NCI-H510A treated with DMSO at 0.1 percent for 48 hours (cell line): Measurements from ENCODE around the gene RIMBP2.
A peak's percentile ranks its signal among the peaks of the same experiment; 100 is the strongest.

Source experiments
- DNase-seq: peaks from one replicate; lab custom pipeline; 2025; lab: John Stamatoyannopoulos, UW

The RIMBP2 gene

DNA sequence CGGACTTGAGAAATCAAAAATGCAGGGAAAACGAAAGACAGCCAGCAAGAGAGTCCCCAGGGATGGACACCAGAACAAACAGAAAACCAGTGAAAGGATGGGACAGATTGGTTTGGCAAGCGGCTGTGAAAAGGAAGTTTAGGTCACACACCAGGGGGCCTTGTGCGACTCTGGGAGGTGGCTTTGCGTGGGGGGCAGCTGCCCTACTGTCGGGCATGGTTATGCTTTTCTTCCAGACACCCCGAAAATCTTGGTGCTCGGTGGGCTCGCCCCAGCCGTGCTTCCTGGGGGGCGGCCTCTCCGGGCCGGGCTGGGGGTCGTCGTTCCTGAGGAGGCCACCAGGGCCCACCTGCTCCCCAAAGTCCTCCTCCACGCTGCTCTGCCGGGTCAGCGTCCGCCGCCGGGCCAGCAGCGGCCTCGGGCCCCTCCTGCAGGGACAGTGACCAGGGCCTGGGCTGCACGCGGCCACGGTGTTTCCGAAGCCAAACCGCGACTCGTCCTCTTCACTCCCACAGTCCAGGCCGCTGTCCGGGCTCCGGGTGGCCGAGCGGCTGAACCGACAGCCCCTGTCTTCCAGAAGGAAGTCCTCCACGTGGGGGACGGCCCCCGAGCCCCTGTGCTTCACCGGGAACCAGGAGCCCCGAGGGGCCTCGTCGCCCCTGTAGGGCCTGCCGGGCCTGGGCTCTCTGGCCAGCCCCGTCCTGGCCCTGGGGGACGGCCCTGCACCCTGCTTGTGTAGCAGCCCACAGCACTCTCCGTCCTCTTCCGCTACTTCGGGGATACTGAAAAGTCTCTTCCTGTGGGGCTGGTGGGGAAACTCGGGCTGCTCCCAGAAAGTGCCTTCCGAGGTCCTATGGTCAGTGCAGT lies 291.9 kb downstream of the RIMBP2 start:
- no peak for DNase-seq

DNA sequence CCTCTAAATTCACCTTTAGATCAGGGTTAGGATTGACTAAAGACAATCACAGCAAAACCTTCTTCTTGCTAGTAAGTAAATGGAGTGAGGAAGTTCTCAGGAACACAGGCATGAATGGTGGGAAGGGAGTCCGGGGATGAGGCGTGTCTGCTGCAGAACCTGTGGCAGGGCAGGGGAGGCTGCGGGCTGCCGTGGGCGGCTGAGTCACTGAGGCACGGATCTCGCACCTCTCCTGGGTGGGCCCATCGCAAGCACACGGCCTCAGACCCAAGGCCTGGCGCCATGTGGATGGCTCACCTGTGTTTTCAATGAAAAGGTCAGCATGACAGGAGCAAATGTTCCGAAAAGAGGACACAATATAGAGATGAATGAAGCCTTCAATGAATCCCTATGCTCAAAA lies 293.0 kb downstream of the RIMBP2 start:
- DNase-seq, result no peak

DNA sequence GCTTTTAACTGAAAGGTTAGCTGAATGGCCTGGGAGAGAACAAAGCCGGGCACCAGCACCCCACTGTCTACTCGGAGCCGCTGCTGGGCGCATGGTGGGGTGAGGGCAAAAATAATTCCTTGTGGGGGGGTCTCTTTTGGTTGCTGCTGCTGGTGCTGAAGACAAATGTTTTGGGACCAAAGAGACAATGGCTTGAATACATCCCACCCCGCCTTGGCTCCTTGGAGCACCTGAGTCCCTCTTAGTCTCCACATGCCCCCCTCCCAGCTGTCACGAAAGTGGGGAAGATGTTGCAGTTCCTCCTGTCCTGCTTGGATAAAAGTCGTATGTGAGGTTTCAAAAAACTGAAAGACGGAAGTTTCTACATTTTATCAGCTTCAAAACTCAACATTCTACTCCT lies 293.4 kb downstream of the RIMBP2 start:
- no peak for DNase-seq

DNA sequence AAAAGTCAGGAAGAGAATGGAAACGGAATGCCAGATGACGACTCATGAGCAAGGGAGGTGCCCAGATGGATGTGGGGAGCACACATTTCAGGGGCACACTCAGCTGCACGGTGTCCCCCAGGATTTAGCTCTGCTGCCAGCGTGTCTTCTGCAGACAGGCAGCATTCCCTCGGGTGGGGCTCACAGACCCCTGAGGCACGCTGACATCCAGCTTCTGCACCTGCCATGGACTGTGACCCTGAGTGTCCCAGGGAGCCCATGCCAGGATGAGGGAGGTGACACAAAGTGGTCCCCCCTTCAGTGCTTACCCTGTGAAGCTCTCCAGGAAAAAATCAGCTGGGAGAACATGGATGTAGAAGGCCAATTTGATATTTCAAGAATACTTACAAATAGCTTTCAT lies 294.2 kb downstream of the RIMBP2 start:
- no peak for DNase-seq

DNA sequence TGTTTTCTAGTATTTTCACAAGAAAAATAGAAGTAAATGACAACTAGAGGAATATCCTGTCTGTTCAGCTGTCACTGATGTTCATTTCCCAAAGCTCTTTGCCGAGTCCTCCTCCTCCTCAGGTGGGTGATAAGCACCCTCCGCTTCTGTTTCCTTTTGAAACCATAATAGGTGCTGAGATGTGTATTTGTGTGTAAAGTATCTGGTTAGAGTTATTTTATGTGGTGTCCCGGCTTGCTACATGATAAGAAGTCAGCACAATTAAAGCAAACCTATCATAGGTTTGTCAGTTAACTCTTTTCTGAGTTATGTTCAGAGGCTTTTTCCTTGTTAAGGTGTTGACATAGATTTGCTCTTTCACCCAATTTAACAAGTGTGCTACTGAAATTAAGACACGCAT lies 296.0 kb downstream of the RIMBP2 start:
- DNase-seq, result no peak

DNA sequence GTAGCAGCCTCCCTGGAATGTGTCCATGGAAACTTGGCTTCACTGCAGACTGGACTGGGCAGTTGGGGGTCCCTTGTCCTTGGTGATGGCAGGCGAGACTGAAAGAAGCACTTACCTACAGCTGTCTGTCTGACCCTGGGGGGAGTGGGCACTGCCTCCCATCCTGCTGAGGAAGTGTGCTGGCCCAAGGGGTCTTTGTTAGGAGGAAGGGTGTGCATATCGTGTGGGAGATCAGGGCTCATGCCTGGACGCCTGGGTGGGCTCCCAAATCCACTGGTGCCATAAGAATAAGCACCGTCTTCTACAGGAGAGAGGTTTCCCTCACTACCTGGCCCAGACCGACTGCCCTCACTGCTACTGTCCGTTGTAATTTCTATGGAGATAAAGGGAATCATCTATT lies 297.0 kb downstream of the RIMBP2 start:
- no peak for DNase-seq

DNA sequence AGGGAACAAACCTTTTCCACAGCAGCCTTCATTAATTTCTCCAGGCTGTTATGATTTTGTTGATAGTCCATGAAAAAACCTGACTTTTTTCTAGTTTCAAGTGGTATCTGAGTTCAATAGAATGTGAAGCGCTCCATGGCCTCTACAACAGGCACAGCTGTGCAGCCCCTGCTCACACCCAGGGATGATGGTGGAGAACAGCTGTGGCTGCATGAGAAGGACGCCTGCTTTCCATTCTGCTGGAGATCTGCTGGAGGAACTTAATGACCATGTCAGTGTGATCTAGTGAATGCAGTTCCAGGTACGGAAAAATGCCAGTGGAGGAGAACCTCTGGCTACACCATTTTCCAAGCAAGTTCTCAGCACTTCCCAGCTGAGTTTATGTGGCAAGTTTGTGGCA lies 297.8 kb downstream of the RIMBP2 start:
- DNase-seq, result no peak

DNA sequence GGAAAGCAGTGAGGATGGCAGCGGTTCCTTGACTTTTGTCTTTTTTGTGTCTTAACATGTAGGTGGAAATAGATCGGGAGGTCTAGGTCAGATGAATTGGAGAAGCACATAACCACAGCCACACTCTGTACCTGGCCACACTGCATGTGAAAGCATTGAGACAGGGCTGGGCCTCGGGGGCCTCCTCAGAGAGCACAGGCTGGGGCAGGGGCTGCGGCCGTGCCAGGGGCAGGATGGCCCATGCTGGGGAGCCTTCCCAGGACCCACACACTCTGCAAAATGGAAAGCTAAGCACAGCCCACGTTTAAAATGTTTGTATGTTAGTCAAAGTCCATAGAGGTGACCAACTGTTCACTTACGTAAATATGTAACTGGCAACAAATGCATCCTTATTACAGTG lies 301.7 kb downstream of the RIMBP2 start:
- no peak for DNase-seq

DNA sequence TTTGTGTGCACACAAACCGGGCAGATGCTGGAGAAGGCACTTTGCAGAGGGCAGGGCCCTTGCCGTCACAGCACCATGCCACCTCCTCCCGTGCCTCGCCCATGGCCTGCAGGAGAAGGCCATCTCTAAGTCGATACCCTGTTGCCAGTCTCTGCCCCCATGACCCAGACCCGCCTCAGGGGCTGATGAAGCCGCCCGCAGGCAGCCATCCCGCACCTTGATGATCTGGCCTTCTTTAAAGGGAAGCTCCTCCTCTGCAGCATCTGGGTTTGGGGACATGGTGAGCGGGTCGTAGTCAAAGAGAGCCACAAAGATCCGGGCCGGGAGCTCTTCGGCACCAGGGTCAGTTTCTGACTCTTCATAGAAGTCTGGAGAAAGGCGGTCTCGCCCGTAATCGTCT lies 302.2 kb downstream of the RIMBP2 start:
- DNase-seq, result no peak

DNA sequence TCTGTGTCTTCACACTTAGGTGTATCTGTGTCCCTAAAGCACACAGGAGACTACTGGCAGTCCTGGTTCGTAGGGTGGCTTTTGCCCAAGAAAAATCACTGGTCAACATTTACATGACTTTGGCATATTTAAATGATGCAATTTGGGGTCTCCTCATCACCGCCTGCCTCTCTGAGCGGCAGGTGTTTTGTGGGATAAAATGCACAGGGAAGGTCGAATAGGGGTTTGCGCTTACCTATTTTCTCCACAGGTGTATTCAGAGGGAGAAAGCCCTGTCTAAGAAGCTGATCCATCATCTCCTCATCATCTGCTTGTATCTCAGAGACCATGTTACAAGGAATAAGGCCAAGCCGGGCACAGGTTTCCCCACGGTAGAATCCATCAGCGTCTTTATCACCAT lies 303.7 kb downstream of the RIMBP2 start:
- DNase-seq, result no peak

DNA sequence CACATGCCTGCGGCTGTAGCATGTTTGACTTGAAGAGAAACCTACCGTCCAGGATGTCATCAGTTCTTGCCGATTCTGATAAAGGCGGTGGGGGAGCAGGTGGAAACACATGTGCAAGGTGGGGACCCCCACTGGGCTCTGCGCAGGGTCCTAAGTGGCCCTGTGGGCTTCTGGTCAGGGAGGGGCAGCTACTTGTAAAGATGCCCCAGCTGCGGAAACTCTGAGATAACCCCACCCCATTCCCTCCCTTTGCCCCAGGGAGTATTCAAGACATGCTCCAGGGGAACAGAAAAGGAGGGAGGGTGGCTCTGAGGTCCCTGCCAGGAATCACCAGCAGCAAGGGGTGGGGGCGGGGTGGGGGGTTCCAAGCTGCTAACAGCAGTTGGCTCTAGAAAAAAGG lies 310.8 kb downstream of the RIMBP2 start:
- no peak for DNase-seq

DNA sequence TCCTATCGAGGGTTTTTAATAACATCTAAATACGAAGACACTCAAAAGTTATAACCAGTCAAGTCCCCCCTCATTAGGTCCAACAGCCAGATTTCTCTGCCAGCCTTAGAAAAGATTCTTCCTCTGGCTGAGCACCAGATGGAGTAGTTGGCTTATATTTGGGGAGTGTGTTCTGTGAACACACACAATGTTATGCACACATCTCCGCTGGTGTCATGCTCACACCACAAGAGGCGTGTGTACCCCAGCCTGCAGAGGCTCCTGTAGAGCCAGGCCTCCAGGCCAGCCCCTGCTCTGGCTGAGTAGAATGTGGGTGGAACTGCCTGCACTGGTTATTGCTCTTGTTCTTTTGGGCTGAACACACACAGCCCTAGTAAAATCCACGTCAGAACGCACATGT lies 314.4 kb downstream of the RIMBP2 start:
- DNase-seq, result peak; percentile 41

DNA sequence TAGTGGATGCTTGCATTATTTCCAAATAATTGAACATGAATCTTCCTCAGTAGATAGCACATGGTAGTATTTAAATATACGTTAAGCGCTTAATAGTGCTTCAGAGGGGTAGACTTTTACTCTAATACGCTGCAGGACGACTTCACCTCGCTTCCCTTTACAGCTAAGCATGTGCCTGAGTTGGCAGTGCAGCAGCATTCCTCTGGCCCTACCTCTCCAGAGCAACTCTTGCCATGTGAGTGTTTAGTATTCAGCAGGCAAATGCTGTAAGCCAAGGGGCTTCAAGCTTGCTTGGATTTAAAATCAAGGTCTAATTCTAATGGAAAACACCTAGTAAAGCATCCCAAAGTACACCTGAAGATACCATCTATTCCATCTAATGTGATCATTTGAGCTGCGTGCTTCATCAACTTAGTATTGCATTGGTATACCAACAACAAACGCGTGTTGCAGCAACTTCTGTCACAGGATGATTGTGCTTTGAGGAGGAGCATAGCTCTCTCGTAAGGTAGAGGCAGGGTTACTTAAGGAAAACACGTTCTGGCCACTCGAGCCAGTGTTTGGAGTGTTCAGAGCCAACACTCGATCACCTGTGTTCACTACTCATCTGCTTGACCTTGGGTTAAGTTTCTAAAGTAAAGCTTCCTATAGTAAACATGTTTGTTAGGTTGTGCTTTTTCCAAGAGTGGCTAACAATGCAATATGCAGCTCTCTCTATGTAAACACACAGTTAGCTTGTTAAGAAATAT lies 317.8 kb downstream of the RIMBP2 start:
- peak; percentile 77 for DNase-seq

DNA sequence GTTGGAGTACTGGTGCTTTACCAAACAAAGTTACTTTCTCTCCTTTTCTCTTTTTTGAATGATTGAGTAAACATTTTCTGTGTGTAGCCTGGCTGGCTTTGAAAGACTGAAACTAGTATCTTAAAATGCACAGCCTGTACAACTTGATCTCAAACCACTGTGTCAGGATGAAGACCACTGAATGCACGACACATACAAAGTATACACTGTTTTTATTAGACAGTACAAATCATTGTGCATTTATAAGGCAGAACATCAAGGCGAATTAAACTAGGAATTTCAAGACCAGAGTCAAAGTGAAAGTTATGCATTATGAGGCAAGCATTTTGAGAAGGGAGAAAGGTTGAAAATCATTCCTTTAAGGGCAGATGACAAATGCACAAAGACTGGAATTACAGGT lies 319.4 kb downstream of the RIMBP2 start:
- DNase-seq, result no peak

DNA sequence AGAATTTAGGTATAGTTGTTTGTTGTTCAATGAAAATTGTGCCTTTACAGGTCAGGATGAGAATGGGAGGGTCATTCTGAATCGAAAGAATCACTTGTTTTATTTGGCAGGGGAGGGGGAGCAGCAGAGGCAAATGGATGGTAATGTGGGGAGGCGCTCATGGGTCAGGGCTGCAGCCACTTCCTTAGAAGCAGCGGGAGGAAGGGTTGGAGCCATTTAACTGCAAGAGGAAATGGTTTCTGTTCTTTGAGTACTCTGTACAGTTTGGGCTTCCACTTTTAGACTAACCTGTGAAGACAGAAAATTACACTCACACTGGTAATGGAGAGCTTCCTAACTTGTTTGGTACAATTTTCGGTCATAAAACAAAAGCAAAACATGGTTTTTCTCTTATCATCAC lies 321.2 kb downstream of the RIMBP2 start:
- DNase-seq, result no peak

DNA sequence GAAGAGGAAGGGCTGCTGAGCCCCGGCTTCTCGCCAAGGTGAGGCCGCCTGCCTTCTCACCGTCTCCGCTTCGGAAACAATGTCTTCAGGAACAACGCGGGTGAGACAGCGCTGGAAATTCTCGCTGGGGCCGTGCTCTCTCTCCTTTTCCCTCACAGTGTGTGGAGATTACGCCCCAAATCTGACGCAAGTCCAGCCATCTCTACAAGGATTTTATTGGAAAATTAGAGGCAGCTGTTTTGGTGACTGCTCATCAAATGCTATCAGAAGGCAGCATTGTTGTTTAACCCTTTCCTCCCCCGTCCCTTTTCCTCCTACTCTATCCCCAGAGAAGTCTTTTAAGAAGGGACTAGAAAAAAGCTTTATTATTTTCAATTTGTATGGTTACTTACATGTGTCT lies 324.9 kb downstream of the RIMBP2 start:
- no peak for DNase-seq

DNA sequence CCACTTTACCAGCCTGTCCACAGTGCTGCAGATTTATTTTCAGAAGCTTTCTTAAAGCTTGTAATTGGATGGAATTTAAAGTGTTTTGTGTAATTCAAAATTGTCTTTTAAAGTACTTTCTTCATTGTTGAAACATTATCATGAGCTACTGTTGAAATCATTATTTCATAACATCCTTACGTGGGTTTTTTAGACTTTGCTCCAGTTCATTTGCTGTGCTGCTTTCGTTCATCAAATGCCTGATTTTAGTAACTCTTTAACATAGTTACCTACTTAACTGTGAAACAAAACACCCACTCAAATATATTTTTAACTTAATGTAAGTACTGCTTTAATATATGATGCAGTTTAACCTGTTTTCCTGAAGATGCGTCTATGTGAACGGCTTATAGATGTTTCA lies 330.9 kb downstream of the RIMBP2 start:
- DNase-seq, result no peak

DNA sequence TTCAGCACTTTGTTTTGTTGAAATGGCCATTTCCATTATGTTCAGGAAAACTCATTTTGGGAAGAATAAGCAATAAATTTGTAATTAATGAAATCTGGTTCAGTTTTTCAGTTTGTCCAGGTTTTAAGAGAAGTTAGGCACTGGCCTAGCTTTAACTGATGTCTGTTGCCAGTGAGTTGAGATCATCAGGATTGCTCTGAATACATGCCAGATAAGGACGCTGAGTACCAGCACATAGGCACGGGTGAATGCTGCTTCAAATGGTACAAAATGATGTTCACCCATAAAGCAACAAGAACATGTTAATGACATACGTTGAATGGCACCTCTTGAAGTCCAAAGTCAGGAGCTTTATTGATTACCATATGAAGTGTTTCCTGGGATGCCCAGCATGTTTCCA lies 331.9 kb downstream of the RIMBP2 start:
- no peak for DNase-seq

DNA sequence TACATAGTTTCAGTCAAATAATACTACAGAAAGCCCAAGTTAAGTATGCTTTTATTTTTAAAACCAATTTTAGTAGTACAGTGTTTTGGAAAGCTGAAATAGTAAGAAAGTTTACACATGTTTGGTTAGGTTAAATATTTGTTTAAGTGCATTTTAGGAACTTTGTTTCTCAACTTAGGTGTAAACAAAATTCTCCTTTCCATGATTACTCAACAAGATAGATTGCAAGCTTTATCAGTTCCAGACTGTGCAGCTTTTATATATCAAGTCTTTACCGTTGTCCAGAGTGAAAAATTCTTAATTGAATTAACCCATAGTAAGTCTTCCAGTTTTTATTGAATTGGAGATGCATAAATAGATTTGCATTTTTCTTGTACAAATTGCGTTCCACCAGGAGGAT lies 333.3 kb downstream of the RIMBP2 start:
- no peak for DNase-seq

DNA sequence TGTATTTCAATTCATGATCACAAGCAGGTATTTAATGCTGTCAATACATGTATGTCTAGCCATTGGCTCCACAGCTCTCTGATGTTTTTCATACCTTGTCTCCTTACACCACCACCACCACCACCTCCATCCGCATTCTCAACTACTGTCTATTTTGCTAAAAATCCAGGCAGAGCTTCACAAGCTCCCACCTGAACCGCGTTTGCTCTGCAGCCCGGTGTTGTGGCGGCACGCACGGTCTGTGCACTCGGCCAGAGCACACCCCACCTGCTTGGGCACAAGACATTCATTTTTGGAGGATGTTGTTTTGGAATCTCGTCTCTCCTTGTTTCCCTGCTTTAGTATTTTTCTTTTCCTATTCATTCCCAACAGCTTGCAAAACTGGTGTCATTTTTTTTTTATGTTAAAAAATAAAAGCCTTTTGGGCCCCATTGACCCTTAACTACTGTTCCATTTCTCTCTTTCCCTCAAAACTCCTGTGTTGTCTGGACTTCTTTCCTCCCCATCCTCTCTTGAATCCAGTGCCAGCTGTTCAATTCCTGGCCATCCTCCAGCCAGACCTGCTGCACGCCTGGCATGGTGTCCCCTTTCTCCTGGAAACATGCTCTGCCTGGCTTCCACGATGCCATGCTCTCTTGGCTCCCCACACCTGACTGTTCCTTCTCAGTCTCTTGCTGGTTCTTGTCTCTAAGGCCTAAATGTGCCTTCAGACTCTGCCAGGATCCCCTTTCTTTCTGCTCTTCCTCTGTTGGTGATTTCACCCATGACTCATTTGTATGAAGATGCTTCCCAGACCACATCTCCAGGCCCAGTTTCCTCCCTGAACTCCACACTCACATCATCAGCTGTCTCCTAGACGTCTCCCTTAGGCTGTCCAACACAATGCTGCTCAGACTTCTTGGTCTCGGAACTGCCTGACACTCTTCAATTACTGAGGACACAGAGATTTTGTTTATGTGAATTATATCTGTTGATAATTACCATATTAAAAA lies 340.5 kb downstream of the RIMBP2 start:
- no peak for DNase-seq

DNA sequence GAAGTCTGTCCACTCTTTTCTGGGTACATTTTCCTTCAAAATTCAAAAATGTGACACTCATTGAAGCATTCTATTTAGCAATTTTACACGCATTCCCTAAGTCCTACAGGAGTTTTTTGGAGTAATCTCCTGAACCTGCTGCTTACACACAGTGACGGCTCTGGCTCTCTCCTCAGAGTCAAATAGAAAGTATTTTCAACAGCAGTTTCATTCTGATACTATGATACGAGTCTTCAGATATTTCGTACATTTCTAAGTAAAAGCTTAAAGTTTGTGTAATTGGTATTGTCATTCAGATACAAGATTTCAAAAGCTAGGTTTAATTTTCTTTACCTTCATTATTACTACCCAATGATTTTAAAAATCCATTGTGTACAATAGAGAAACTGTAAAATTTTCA lies 342.0 kb downstream of the RIMBP2 start:
- no peak for DNase-seq

DNA sequence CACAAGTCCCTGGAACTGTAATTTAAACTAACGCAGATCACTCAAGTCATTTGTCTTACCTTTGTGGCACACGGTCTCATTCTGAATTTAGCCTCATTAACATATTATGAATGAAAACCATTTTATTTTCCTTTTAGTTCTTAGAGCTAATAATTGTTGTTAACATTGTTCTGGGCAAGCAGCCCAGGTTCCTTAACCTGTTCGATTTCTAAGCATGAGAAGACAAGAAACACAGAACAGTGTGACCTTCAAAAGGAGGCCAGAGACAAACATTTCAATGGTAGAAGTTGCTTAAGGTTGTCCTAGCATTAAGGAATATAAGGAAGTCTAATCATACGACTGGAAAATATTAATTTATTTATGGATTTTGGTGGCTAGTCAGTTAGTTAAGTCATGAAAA lies 343.2 kb downstream of the RIMBP2 start:
- no peak for DNase-seq
